GM12891 (cell line): Measurements from ENCODE around the gene ATG4D.
"Not testable (repeated sequence)": the region's sequence is repeated elsewhere in the genome, so short reads cannot be mapped to it uniquely, and the experiment has no call there.

ENCODE experiments used
- DNase-seq: peaks from one replicate; pipeline ENCODE4 v3.0.0; 2011; ENCODE audit warnings: low spot score; ENCODE audit not compliant: insufficient read length
- FAIRE-seq: peaks from 2 replicates; lab custom pipeline; 2011; peaks lifted over from hg19 to GRCh38; lab: Jason Lieb, UNC
- PAX5 ChIP-seq: IDR thresholded peaks from 2 replicates; pipeline ENCODE4 v1.6.1; 2011; ENCODE audit warnings: low read length, moderate library complexity, mild to moderate bottlenecking; ENCODE audit not compliant: insufficient read depth, severe bottlenecking
- POLR2A ChIP-seq: IDR thresholded peaks from 2 replicates; pipeline ENCODE4 v1.6.1; 2011; ENCODE audit warnings: low read depth, low read length, control low read depth
- POLR2AphosphoS5 ChIP-seq: IDR thresholded peaks from 2 replicates; pipeline ENCODE4 v1.6.1; 2011; ENCODE audit warnings: low read depth, low read length, control low read depth
- POU2F2 ChIP-seq: IDR thresholded peaks from 2 replicates; pipeline ENCODE4 v1.6.1; 2011; ENCODE audit warnings: low read depth, mild to moderate bottlenecking, control low read depth, low read length, moderate library complexity
- SPI1 ChIP-seq: IDR thresholded peaks from 2 replicates; pipeline ENCODE4 v1.6.1; 2011; ENCODE audit warnings: low read depth, low read length, control low read depth
- TAF1 ChIP-seq: IDR thresholded peaks from 2 replicates; pipeline ENCODE4 v1.6.1; 2011; ENCODE audit warnings: low read depth, low read length, control low read depth

The ATG4D gene

GRCh38 chr19:10519421-10519820, 24.3 kb upstream of the ATG4D start:
- TF ChIP-seq PAX5 = no peak
- FAIRE-seq (no peak), DNase-seq (no peak)

GRCh38 chr19:10520652-10521318, 22.9 kb upstream of the ATG4D start:
- DNase-seq (no peak), FAIRE-seq (no peak)
- TF ChIP-seq SPI1 = no peak
- TF ChIP-seq POLR2AphosphoS5 = no peak
- no peak for TF ChIP-seq POLR2A
- no peak for TF ChIP-seq TAF1
- no peak for TF ChIP-seq POU2F2
- TF ChIP-seq PAX5 = no peak

- TF ChIP-seq TAF1 = no peak
- no peak for TF ChIP-seq POLR2A
- TF ChIP-seq POU2F2 = no peak
- no peak for TF ChIP-seq SPI1
- no peak for TF ChIP-seq PAX5
- no peak for TF ChIP-seq POLR2AphosphoS5
- FAIRE-seq (no peak), DNase-seq (no peak)
These were observed 22.1 kb upstream of the ATG4D start for GRCh38 chr19:10521461-10522171.

- no peak for TF ChIP-seq PAX5
- no peak for FAIRE-seq
- no peak for DNase-seq
These were observed 20.5 kb upstream of the ATG4D start for GRCh38 chr19:10523135-10523636.

- FAIRE-seq (no peak), DNase-seq (no peak)
- TF ChIP-seq SPI1 (no peak), PAX5 (no peak)
These were observed 18.1 kb upstream of the ATG4D start for GRCh38 chr19:10525636-10526035.

- not testable (repeated sequence) for FAIRE-seq, DNase-seq
These were observed 16.8 kb upstream of the ATG4D start for GRCh38 chr19:10526887-10527286.

GRCh38 chr19:10532457-10532856, 11.2 kb upstream of the ATG4D start:
- FAIRE-seq = no peak
- TF ChIP-seq POLR2A (no peak), POLR2AphosphoS5 (no peak), TAF1 (no peak), POU2F2 (no peak), PAX5 (no peak), SPI1 (no peak)
- no peak for DNase-seq

GRCh38 chr19:10533646-10534386, 9.9 kb upstream of the ATG4D start:
- no peak for FAIRE-seq
- no peak for TF ChIP-seq TAF1
- no peak for TF ChIP-seq SPI1
- TF ChIP-seq POU2F2 = no peak
- TF ChIP-seq POLR2AphosphoS5 = no peak
- no peak for TF ChIP-seq POLR2A
- TF ChIP-seq PAX5 = no peak
- no peak for DNase-seq

GRCh38 chr19:10535613-10536012, 8.1 kb upstream of the ATG4D start:
- no peak for FAIRE-seq
- TF ChIP-seq SPI1 (no peak), PAX5 (no peak), POLR2AphosphoS5 (no peak), POU2F2 (no peak), TAF1 (no peak)
- DNase-seq = no peak

GRCh38 chr19:10537668-10538067, 6.0 kb upstream of the ATG4D start:
- DNase-seq (no peak), FAIRE-seq (no peak)
- TF ChIP-seq POLR2A = no peak
- TF ChIP-seq SPI1 = no peak
- no peak for TF ChIP-seq POU2F2
- TF ChIP-seq TAF1 = no peak
- no peak for TF ChIP-seq PAX5
- TF ChIP-seq POLR2AphosphoS5 = no peak
